ENCODE results near the gene REV3L. TPM values are rescaled to one million over a fixed set of nuclear protein-coding genes. Genes with fewer than 3 reads are reported as not detected.

Gene REV3L
- total RNA-seq, 1 experiment from 2014 or later: 12.8 TPM

- Histone ChIP-seq H2AFZ (ENCODE audit: low read depth, low read length, poor library complexity, severe bottlenecking) (no peak overlapping the region), H3K79me2 (ENCODE audit: insufficient read depth, low read length) (no peaks in the 10 kb centered on the region), H3K9ac (ENCODE audit: low read length) (no peak overlapping the region), H3K36me3 (ENCODE audit: control insufficient read depth in 1 of 2, insufficient read depth in 2 of 2, low read length in 2 of 2) (peaks cover 5 to 6% of the 10 kb centered on the region in 2 experiments; a peak in 2 of 4 replicates), H4K20me1 (ENCODE audit: insufficient read depth) (no peaks in the 10 kb centered on the region), H3K9me2 (ENCODE audit: insufficient read depth) (no peaks in the 10 kb centered on the region), H3K4me2 (ENCODE audit: low read length) (no peak overlapping the region), H3K9me3 (ENCODE audit: control insufficient read depth in 1 of 2, insufficient read depth in 1 of 2, low read depth in 1 of 2, low read length in 2 of 2) (no peaks in the 10 kb centered on the region), H3K27ac (ENCODE audit: low read depth, low read length) (no peak overlapping the region), H3K27me3 (ENCODE audit: insufficient read depth, low read length) (no peaks in the 10 kb centered on the region), H3K4me3 (replicated peaks in 1 of 2; ENCODE audit: low read depth in 1 of 2, low read length in 2 of 2) (no peak overlapping the region), H3K4me1 (ENCODE audit: control insufficient read depth in 1 of 2, insufficient read depth in 2 of 2, low read length in 2 of 2) (no peaks in the 10 kb centered on the region)
- ChIA-PET POLR2A (no interaction called here), CTCF (no interaction called here), RAD21 (ENCODE audit: low non-redundant PET in 1 of 2, low total read pairs in 2 of 2, uncharacterized antibody in 2 of 2, unreplicated experiment in 2 of 2) (no interaction called here)
- no peak for ATAC-seq
- BruUV-seq (replicated peaks): no TSS peak
- no peak for DNase-seq (ENCODE audit: low read depth, low spot score)
- intact Hi-C loops (cut with micrococcal nuclease): no loop called here
- TF ChIP-seq POLR2AphosphoS5 (IDR thresholded peaks at IDR 0.05; ENCODE audit: low read depth, low read length): no peak
These were observed 101.3 kb downstream of the REV3L start for GRCh38 chr6:111381728-111382127.

- no peak overlapping the region for H2AFZ ChIP-seq (ENCODE audit: low read depth, low read length, poor library complexity, severe bottlenecking)
- no peak overlapping the region for H3K9ac ChIP-seq (ENCODE audit: low read length)
- POLR2A ChIA-PET: no interaction called here
- no peaks in the 10 kb centered on the region for H3K9me3 ChIP-seq (ENCODE audit: control insufficient read depth in 1 of 2, insufficient read depth in 1 of 2, low read depth in 1 of 2, low read length in 2 of 2)
- H3K4me1 ChIP-seq (ENCODE audit: control insufficient read depth in 1 of 2, insufficient read depth in 2 of 2, low read length in 2 of 2): no peaks in the 10 kb centered on the region
- H4K20me1 ChIP-seq (ENCODE audit: insufficient read depth): no peaks in the 10 kb centered on the region
- no peaks in the 10 kb centered on the region for H3K79me2 ChIP-seq (ENCODE audit: insufficient read depth, low read length)
- no peak overlapping the region for H3K27ac ChIP-seq (ENCODE audit: low read depth, low read length)
- RAD21 ChIA-PET (ENCODE audit: low non-redundant PET in 1 of 2, low total read pairs in 2 of 2, uncharacterized antibody in 2 of 2, unreplicated experiment in 2 of 2): no interaction called here
- ATAC-seq (no peak), DNase-seq (ENCODE audit: low read depth, low spot score) (no peak)
- H3K9me2 ChIP-seq (ENCODE audit: insufficient read depth): no peaks in the 10 kb centered on the region
- H3K36me3 ChIP-seq (ENCODE audit: control insufficient read depth in 1 of 2, insufficient read depth in 2 of 2, low read length in 2 of 2): peaks cover 9% of the 10 kb centered on the region in 2 experiments; a peak in 2 of 4 replicates
- BruUV-seq (replicated peaks): no TSS peak
- H3K27me3 ChIP-seq (ENCODE audit: insufficient read depth, low read length): no peaks in the 10 kb centered on the region
- CTCF ChIA-PET: no interaction called here
- H3K4me3 ChIP-seq (replicated peaks in 1 of 2; ENCODE audit: low read depth in 1 of 2, low read length in 2 of 2): no peak overlapping the region
- H3K4me2 ChIP-seq (ENCODE audit: low read length): no peak overlapping the region
- intact Hi-C loops (cut with micrococcal nuclease): no loop called here
- no peak for TF ChIP-seq EZH2phosphoT487 (IDR thresholded peaks at IDR 0.05; ENCODE audit: borderline replicate concordance)
- TF ChIP-seq ZBTB33 (IDR thresholded peaks at IDR 0.05; ENCODE audit: extremely low read depth, insufficient replicate concordance, low read length): no peak
- TF ChIP-seq SRF (IDR thresholded peaks at IDR 0.05; ENCODE audit: low read depth): no peak
- no peak for TF ChIP-seq CTCF (IDR thresholded peaks at IDR 0.05 in 2 of 3, conservative IDR thresholded peaks at IDR 0.05 in 1 of 3; ENCODE audit: borderline replicate concordance in 1 of 3, insufficient read depth in 1 of 3, low read depth in 2 of 3, low read length in 2 of 3)
- no peak for TF ChIP-seq SP1 (IDR thresholded peaks at IDR 0.05; ENCODE audit: low read depth)
- TF ChIP-seq RAD21 (IDR thresholded peaks at IDR 0.05; ENCODE audit: low read depth): no peak
- TF ChIP-seq ZFX (IDR thresholded peaks at IDR 0.05): no peak
- TF ChIP-seq REST (IDR thresholded peaks at IDR 0.05; ENCODE audit: low read depth): no peak
- TF ChIP-seq ELF1 (IDR thresholded peaks at IDR 0.05; ENCODE audit: borderline replicate concordance, low read depth): no peak
- TF ChIP-seq EZH2 (IDR thresholded peaks at IDR 0.05): no peak
- no peak for TF ChIP-seq ZNF274 (IDR thresholded peaks at IDR 0.05; ENCODE audit: low read depth, low read length)
- TF ChIP-seq CBX3 (IDR thresholded peaks at IDR 0.05; ENCODE audit: low read depth): no peak
- TF ChIP-seq EGR1 (IDR thresholded peaks at IDR 0.05; ENCODE audit: low read depth): no peak
These were observed 101.9 kb downstream of the REV3L start for GRCh38 chr6:111381123-111381522.
